Tibial nerve (tissue), 4 donors: Measurements from ENCODE around the gene KIFC1. TPM values are rescaled to one million over a fixed set of nuclear protein-coding genes. Genes with fewer than 3 reads are reported as not detected.

Experiments
- DNase-seq, 2 donors: peaks; one replicate each; pipeline ENCODE4 v3.0.0-alpha.2; 2019; ENCODE audit warnings: low spot score in 2 of 2
- H3K27ac ChIP-seq, 4 donors: fragments of 200-600 bp; sonication (generic) in 3 of 4; one replicate each; pipeline ENCODE4 v1.5.1; 2017 to 2019; ENCODE audit warnings: mild to moderate bottlenecking in 1 of 4
- H3K27me3 ChIP-seq, 2 donors: fragments of 200-600 bp; sonication (generic) in 1 of 2; one replicate each; pipeline versions ENCODE4 v1.5.1 to v1.6.0; 2017 to 2019
- H3K36me3 ChIP-seq, 3 donors: fragments of 200-600 bp; sonication (generic); one replicate each; pipeline ENCODE4 v1.5.1; 2018 to 2019
- H3K4me1 ChIP-seq, 4 donors: fragments of 200-600 bp; sonication (generic) in 3 of 4; one replicate each; pipeline ENCODE4 v1.5.1; 2017 to 2019
- H3K4me3 ChIP-seq, 4 donors: fragments of 200-600 bp; sonication (generic) in 3 of 4; one replicate each; pipeline ENCODE4 v1.5.1; 2017 to 2019; ENCODE audit warnings: mild to moderate bottlenecking in 1 of 4, moderate library complexity in 1 of 4
- H3K9me3 ChIP-seq, 4 donors: fragments of 200-600 bp; sonication (generic) in 3 of 4; one replicate each; pipeline ENCODE4 v1.5.1; 2017 to 2019
- EP300 ChIP-seq, 2 donors: sonication (generic); formaldehyde crosslinking; IDR thresholded peaks; one replicate each; pipeline ENCODE4 v1.6.1; 2017; ENCODE audit warnings: antibody characterized with exemption in 2 of 2, mild to moderate bottlenecking in 1 of 2
- POLR2A ChIP-seq, 2 donors: fragments of 450-650 bp; IDR thresholded peaks; one replicate each; pipeline ENCODE4 v1.6.1; 2017; ENCODE audit warnings: antibody characterized with exemption in 2 of 2, mild to moderate bottlenecking in 2 of 2, moderate library complexity in 2 of 2
- WGBS, 2 donors: methylation state at CpG; one replicate each; pipeline ENCODE4 v1.1.5; 2018; 5-methylcytosine and 5-hydroxymethylcytosine counted together
- small RNA-seq: library from RNA; depleted of rRNA; stranded (forward); fragments of <200 nt; gene quantifications from one replicate; pipeline ENCODE3, GENCODE V24; 2016
- total RNA-seq, 4 donors: library from RNA; depleted of rRNA; stranded (reverse); fragments of >200 nt; gene quantifications; one replicate each; pipeline ENCODE4 v1.1.0, GENCODE V29; 2016
- TF ChIP-seq, protein P1 (sequence below), 5 experiments: fragments of 200-600 bp in 3 of 5; fragments of 450-650 bp in 2 of 5; sonication (generic) in 3 of 5; IDR thresholded peaks; one replicate each; pipeline ENCODE4 v1.5.1; 2016 to 2019; ENCODE audit warnings: antibody characterized with exemption in 5 of 5, mild to moderate bottlenecking in 3 of 5, moderate library complexity in 2 of 5

KIFC1 gene
- total RNA-seq, 4 donors from 2014 or later: 0.42 to 3.6 (median 2.1) TPM

DNA sequence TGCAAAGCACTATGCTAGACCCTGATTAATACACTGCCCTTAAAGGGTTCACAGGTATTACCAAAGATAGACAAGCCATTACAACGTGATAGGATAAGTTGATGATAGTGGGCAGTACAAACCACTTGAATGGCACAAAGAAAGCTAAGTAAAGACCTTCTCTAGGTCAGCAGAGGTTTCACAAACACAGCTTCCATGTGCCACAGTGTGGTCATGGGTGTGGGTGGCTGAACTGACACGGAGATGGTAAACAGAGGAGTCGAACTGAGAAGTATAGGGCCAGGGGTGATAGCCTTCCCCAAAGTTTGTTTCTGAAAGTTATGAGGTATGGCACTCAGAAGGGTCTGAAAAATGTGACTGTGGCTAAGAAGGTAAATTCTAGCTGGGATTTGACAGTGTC lies 67.1 kb downstream of the KIFC1 start:
- H3K36me3 ChIP-seq: peaks cover 0 to 29% (median 4%) of the 10 kb centered on the region in 3 donors
- no peaks in the 10 kb centered on the region for H3K9me3 ChIP-seq
- TF ChIP-seq EP300 (IDR thresholded peaks at IDR 0.05) (no peak), POLR2A (IDR thresholded peaks at IDR 0.05) (no peak)
- TF ChIP-seq, protein P1, sequence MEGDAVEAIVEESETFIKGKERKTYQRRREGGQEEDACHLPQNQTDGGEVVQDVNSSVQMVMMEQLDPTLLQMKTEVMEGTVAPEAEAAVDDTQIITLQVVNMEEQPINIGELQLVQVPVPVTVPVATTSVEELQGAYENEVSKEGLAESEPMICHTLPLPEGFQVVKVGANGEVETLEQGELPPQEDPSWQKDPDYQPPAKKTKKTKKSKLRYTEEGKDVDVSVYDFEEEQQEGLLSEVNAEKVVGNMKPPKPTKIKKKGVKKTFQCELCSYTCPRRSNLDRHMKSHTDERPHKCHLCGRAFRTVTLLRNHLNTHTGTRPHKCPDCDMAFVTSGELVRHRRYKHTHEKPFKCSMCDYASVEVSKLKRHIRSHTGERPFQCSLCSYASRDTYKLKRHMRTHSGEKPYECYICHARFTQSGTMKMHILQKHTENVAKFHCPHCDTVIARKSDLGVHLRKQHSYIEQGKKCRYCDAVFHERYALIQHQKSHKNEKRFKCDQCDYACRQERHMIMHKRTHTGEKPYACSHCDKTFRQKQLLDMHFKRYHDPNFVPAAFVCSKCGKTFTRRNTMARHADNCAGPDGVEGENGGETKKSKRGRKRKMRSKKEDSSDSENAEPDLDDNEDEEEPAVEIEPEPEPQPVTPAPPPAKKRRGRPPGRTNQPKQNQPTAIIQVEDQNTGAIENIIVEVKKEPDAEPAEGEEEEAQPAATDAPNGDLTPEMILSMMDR (IDR thresholded peaks at IDR 0.05): no peak
- H3K27me3 ChIP-seq: no peaks in the 10 kb centered on the region
- DNase-seq: no peak
- H3K4me1 ChIP-seq: peaks cover 0 to 12% (median 5%) of the 10 kb centered on the region in 4 donors
- WGBS, 2 donors: 70 to 74% methylated on average over 3 of the region's 3 CpGs
- no peak overlapping the region for H3K27ac ChIP-seq
- H3K4me3 ChIP-seq: no peak overlapping the region

DNA sequence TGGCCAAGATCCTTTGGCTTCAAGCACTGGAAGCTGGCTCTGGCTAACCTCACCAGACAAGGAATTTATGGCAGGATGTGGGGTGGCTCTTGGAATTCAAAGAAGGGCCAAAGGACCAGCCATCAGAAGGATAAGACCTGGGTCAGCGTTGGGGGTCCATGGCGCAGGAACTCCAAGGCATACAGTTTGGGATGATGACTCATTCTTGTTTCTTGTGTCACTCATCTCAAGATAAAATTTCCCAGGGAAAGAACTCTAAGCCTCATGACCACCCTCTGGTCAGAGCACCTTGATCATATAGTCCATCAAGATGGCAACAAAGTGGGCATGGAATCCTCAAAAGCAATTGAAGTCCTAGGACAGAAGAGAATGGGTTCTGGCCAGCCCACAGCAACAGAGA lies 67.6 kb downstream of the KIFC1 start:
- no peaks in the 10 kb centered on the region for H3K9me3 ChIP-seq
- no peak for DNase-seq
- peaks cover 0 to 11% (median 5%) of the 10 kb centered on the region in 4 donors for H3K4me1 ChIP-seq
- peaks cover 0 to 29% (median 4%) of the 10 kb centered on the region in 3 donors for H3K36me3 ChIP-seq
- no peak overlapping the region for H3K27ac ChIP-seq
- TF ChIP-seq POLR2A (IDR thresholded peaks at IDR 0.05): no peak
- TF ChIP-seq, protein P1 (IDR thresholded peaks at IDR 0.05): no peak
- TF ChIP-seq EP300 (IDR thresholded peaks at IDR 0.05): no peak
- H3K4me3 ChIP-seq: no peak overlapping the region
- no peaks in the 10 kb centered on the region for H3K27me3 ChIP-seq
- WGBS, 2 donors: 95% methylated on average over 2 of the region's 2 CpGs

Small RNA genes lying within 50 kb of the gene (small RNA-seq; reads per million reads assigned to genes)
- not detected for gene RPL35AP4
- gene ZBTB9: not detected

Other genes with a start within 250 kb of the KIFC1 start
- gene COL11A2, start 199.4 kb upstream of the KIFC1 start, total RNA-seq: 1 to 10 TPM; 1.5 to 4.3 (median 2.9) TPM
- gene RXRB, start 191.2 kb upstream of the KIFC1 start, total RNA-seq: 10 to 100 TPM; 34.3 to 64.7 (median 43.9) TPM
- gene SLC39A7, start 191.0 kb upstream of the KIFC1 start, total RNA-seq: 10 to 100 TPM; 45.4 to 61.3 (median 58.1) TPM
- gene HSD17B8, start 187.2 kb upstream of the KIFC1 start, total RNA-seq: 10 to 100 TPM; 10.0 to 33.9 (median 19.1) TPM
- 10 to 100 TPM; 16.1 to 25.2 (median 21.6) TPM for gene RING1, start 183.3 kb upstream of the KIFC1 start, total RNA-seq
- gene VPS52, start 119.9 kb upstream of the KIFC1 start, total RNA-seq: 10 to 100 TPM; 37.7 to 46.5 (median 45.2) TPM
- gene RPS18, start 119.7 kb upstream of the KIFC1 start, total RNA-seq: 1,000 to 10,000 TPM; 2,115 to 2,529 (median 2,306) TPM
- 10 to 100 TPM in 3 of 4 donors, 1 to 10 TPM in 1; 7.5 to 30.4 (median 17.7) TPM for gene B3GALT4, start 114.7 kb upstream of the KIFC1 start, total RNA-seq
- 10 to 100 TPM; 46.5 to 88.4 (median 69.1) TPM for gene WDR46, start 102.6 kb upstream of the KIFC1 start, total RNA-seq
- 10 to 100 TPM; 12.4 to 48.7 (median 21.0) TPM for gene PFDN6, start 102.2 kb upstream of the KIFC1 start, total RNA-seq
- gene RGL2, start 92.9 kb upstream of the KIFC1 start, total RNA-seq: 10 to 100 TPM; 33.1 to 49.8 (median 43.7) TPM
- 10 to 100 TPM; 71.2 to 91.8 (median 89.7) TPM for gene TAPBP, start 77.7 kb upstream of the KIFC1 start, total RNA-seq
- gene ZBTB22, start 74.1 kb upstream of the KIFC1 start, total RNA-seq: 10 to 100 TPM; 13.8 to 21.6 (median 17.5) TPM
- 10 to 100 TPM; 24.9 to 45.4 (median 36.6) TPM for gene DAXX, start 68.9 kb upstream of the KIFC1 start, total RNA-seq
- gene PHF1, start 19.2 kb downstream of the KIFC1 start, total RNA-seq: 100 to 1,000 TPM in 1 of 4 donors, 10 to 100 TPM in 3; 63.3 to 101 (median 83.3) TPM
- gene CUTA, start 26.3 kb downstream of the KIFC1 start, total RNA-seq: 100 to 1,000 TPM; 110 to 161 (median 154) TPM
- gene SYNGAP1, start 28.2 kb downstream of the KIFC1 start, total RNA-seq: 10 to 100 TPM; 13.0 to 29.7 (median 19.2) TPM
- gene ZBTB9, start 62.8 kb downstream of the KIFC1 start, total RNA-seq: 1 to 10 TPM; 3.1 to 3.7 (median 3.4) TPM
- 10 to 100 TPM in 2 of 4 donors, 1 to 10 TPM in 2; 7.9 to 15.3 (median 10.1) TPM for gene BAK1, start 188.5 kb downstream of the KIFC1 start, total RNA-seq
- 100 to 1,000 TPM in 2 of 4 donors, 10 to 100 TPM in 2; 76.8 to 101 (median 93.9) TPM for gene ITPR3, start 229.5 kb downstream of the KIFC1 start, total RNA-seq